H1 (cell line): Measurements from ENCODE around the gene DUSP10. TPM values are rescaled to one million over a fixed set of nuclear protein-coding genes. Genes with fewer than 3 reads are reported as not detected.

Experiments
- CTCF ChIA-PET: fragments of 300-600 bp; sonication (Branson Sonifier 250); formaldehyde crosslinking; loops from one replicate; lab custom pipeline; 2021; ENCODE audit not compliant: partially characterized antibody; lab: Charles Lee
- POLR2A ChIA-PET: fragments of 300-600 bp; sonication (Branson Sonifier 250); formaldehyde crosslinking; loops from one replicate; lab custom pipeline; 2021; ENCODE audit warnings: inconsistent platforms; ENCODE audit not compliant: partially characterized antibody; lab: Charles Lee
- DNase-seq, 2 experiments: peaks; one replicate each; pipeline versions ENCODE4 v3.0.0 to v3.0.0-alpha.2; 2010 to 2022; ENCODE audit warnings: low spot score in 2 of 2, low read depth in 1 of 2, mixed read lengths in 1 of 2
- FAIRE-seq: peaks from 2 replicates; lab custom pipeline; 2011; peaks lifted over from hg19 to GRCh38; lab: Jason Lieb, UNC
- H2AFZ ChIP-seq: 2 replicates; pipeline ENCODE4 v1.8.1; 2012; ENCODE audit warnings: low read length, inconsistent platforms
- H2AK5ac ChIP-seq: 2 replicates; pipeline ENCODE4 v1.6.1; 2013; ENCODE audit warnings: low read depth, low read length
- H2BK120ac ChIP-seq: replicated peaks from 2 replicates; pipeline ENCODE3; 2013; ENCODE audit warnings: low read depth, low read length, inconsistent platforms
- H2BK12ac ChIP-seq: 2 replicates; pipeline ENCODE4 v1.6.1; 2013; ENCODE audit warnings: low read depth, low read length
- H2BK15ac ChIP-seq: 2 replicates; pipeline ENCODE4 v1.6.1; 2013; ENCODE audit warnings: low read length
- H2BK20ac ChIP-seq: 2 replicates; pipeline ENCODE4 v1.6.1; 2013; ENCODE audit warnings: low read length
- H2BK5ac ChIP-seq: 2 replicates; pipeline ENCODE4 v1.6.1; 2013; ENCODE audit warnings: low read depth, low read length
- H3K14ac ChIP-seq: 2 replicates; pipeline ENCODE4 v1.6.1; 2013; ENCODE audit warnings: inconsistent platforms; ENCODE audit not compliant: insufficient read length
- H3K18ac ChIP-seq: 2 replicates; pipeline ENCODE4 v1.6.1; 2013; ENCODE audit warnings: low read length; ENCODE audit errors: extremely low read depth
- H3K23ac ChIP-seq: 2 replicates; pipeline ENCODE4 v1.6.1; 2013; ENCODE audit warnings: inconsistent platforms; ENCODE audit not compliant: insufficient read length
- H3K23me2 ChIP-seq: 2 replicates; pipeline ENCODE4 v1.6.1; 2013; ENCODE audit warnings: low read depth, low read length
- H3K27ac ChIP-seq: 2 replicates; pipeline ENCODE4 v1.6.1; 2011; ENCODE audit warnings: low read depth, low read length, inconsistent platforms
- H3K27me3 ChIP-seq, 4 experiments: replicated peaks in 1 of 4; 1 replicate in 1 of 4; 2 replicates in 3 of 4; pipeline versions ENCODE4 v1.6.1 to v1.8.1; 2011 to 2013; ENCODE audit warnings: low read length in 3 of 4, mild to moderate bottlenecking in 3 of 4, inconsistent platforms in 2 of 4, mixed read lengths in 2 of 4, moderate library complexity in 1 of 4; ENCODE audit not compliant: control insufficient read depth in 3 of 4, insufficient read depth in 3 of 4; ENCODE audit errors: extremely low read depth in 1 of 4
- H3K36me3 ChIP-seq, 4 experiments: 2 replicates each; pipeline versions ENCODE4 v1.6.1 to v1.8.1; 2011 to 2013; ENCODE audit warnings: mild to moderate bottlenecking in 4 of 4, low read length in 3 of 4, moderate library complexity in 2 of 4, control low read depth in 1 of 4, inconsistent platforms in 1 of 4; ENCODE audit not compliant: insufficient read depth in 4 of 4, control insufficient read depth in 2 of 4
- H3K4ac ChIP-seq: replicated peaks from 2 replicates; pipeline ENCODE3; 2013; ENCODE audit warnings: low read length, low read depth, mixed read lengths, inconsistent platforms; ENCODE audit not compliant: insufficient read length
- H3K4me1 ChIP-seq, 4 experiments: replicated peaks in 1 of 4; 1 replicate in 1 of 4; 2 replicates in 3 of 4; pipeline versions ENCODE4 v1.6.1 to v1.8.1; 2011 to 2013; ENCODE audit warnings: low read length in 3 of 4, inconsistent platforms in 2 of 4, mixed read lengths in 1 of 4; ENCODE audit not compliant: insufficient read depth in 4 of 4, control insufficient read depth in 3 of 4
- H3K4me2 ChIP-seq, 2 experiments: 2 replicates each; pipeline versions ENCODE4 v1.6.1 to v1.8.1; 2011 to 2013; ENCODE audit warnings: low read depth in 2 of 2, low read length in 2 of 2, control low read depth in 1 of 2, inconsistent platforms in 1 of 2, mild to moderate bottlenecking in 1 of 2; ENCODE audit not compliant: insufficient read depth in 1 of 2
- H3K4me3 ChIP-seq, 4 experiments: fragments of 200-600, 300-600 bp in 1 of 4; sonication (generic), shearing (Covaris generic), sonication (Bioruptor Twin) in 1 of 4; 2 replicates each; pipeline versions ENCODE4 v1.5.1 to v1.8.1; 2011 to 2016; ENCODE audit warnings: low read length in 4 of 4, low read depth in 3 of 4, control low read depth in 2 of 4, inconsistent platforms in 2 of 4, mild to moderate bottlenecking in 2 of 4, mixed read lengths in 1 of 4, moderate library complexity in 1 of 4; ENCODE audit not compliant: insufficient read depth in 2 of 4; ENCODE audit errors: extremely low read depth in 1 of 4
- H3K56ac ChIP-seq: replicated peaks from 2 replicates; pipeline ENCODE3; 2013; ENCODE audit warnings: low read depth, mild to moderate bottlenecking, mixed read lengths, low read length, inconsistent platforms; ENCODE audit not compliant: insufficient read length
- H3K79me1 ChIP-seq: 2 replicates; pipeline ENCODE4 v1.6.1; 2013; ENCODE audit warnings: low read depth, low read length, control low read depth
- H3K79me2 ChIP-seq, 2 experiments: 2 replicates each; pipeline versions ENCODE4 v1.6.1 to v1.8.1; 2012 to 2013; ENCODE audit warnings: low read length in 2 of 2, mild to moderate bottlenecking in 2 of 2, inconsistent platforms in 1 of 2; ENCODE audit not compliant: insufficient read depth in 2 of 2, control insufficient read depth in 1 of 2
- H3K9ac ChIP-seq, 4 experiments: replicated peaks in 1 of 4; 1 replicate in 1 of 4; 2 replicates in 3 of 4; pipeline versions ENCODE4 v1.6.1 to v1.8.1; 2011 to 2013; ENCODE audit warnings: low read depth in 3 of 4, low read length in 3 of 4, control low read depth in 2 of 4, mild to moderate bottlenecking in 2 of 4, moderate library complexity in 2 of 4, inconsistent platforms in 1 of 4; ENCODE audit errors: extremely low read depth in 1 of 4
- H3K9me3 ChIP-seq, 2 experiments: 2 replicates each; pipeline versions ENCODE4 v1.6.1 to v1.8.1; 2012 to 2013; ENCODE audit warnings: mild to moderate bottlenecking in 2 of 2, moderate library complexity in 2 of 2, control low read depth in 1 of 2, inconsistent platforms in 1 of 2, low read depth in 1 of 2, low read length in 1 of 2, mixed read lengths in 1 of 2; ENCODE audit not compliant: insufficient read depth in 2 of 2
- H4K20me1 ChIP-seq, 2 experiments: replicated peaks in 1 of 2; 2 replicates each; pipeline versions ENCODE3 to v1.8.1; 2011 to 2013; ENCODE audit warnings: inconsistent platforms in 2 of 2, low read length in 2 of 2, mild to moderate bottlenecking in 1 of 2; ENCODE audit not compliant: insufficient read depth in 2 of 2, control insufficient read depth in 1 of 2
- H4K5ac ChIP-seq: 2 replicates; pipeline ENCODE4 v1.6.1; 2013; ENCODE audit warnings: low read length, low read depth, mixed read lengths, inconsistent platforms; ENCODE audit not compliant: insufficient read length
- H4K8ac ChIP-seq: 2 replicates; pipeline ENCODE4 v1.8.0; 2013; ENCODE audit warnings: mild to moderate bottlenecking, moderate library complexity, low read length, inconsistent platforms; ENCODE audit not compliant: insufficient read depth; ENCODE audit errors: extremely low read depth
- H4K91ac ChIP-seq: replicated peaks from 2 replicates; pipeline ENCODE3; 2013; ENCODE audit warnings: low read length, mixed read lengths, inconsistent platforms; ENCODE audit not compliant: insufficient read length
- CBX5 ChIP-seq: fragments of 300-800, 300-1000 bp; sonication (generic); IDR thresholded peaks from 2 replicates; pipeline ENCODE4 v1.7.1; 2016; ENCODE audit warnings: antibody characterized with exemption, low read length, low read depth
- GTF2F1 ChIP-seq: IDR thresholded peaks from 2 replicates; pipeline ENCODE4 v1.6.1; 2012; ENCODE audit warnings: low read depth, low read length, improper control_type of control experiment, borderline replicate concordance
- HDAC2 ChIP-seq, 2 experiments: fragments of 300-600 bp in 1 of 2; sonication (generic) in 1 of 2; IDR thresholded peaks; 2 replicates each; pipeline ENCODE4 v1.6.1; 2011 to 2012; ENCODE audit warnings: low read depth in 2 of 2, low read length in 2 of 2, mild to moderate bottlenecking in 2 of 2, moderate library complexity in 2 of 2, borderline replicate concordance in 1 of 2, inconsistent platforms in 1 of 2
- NANOG ChIP-seq: IDR thresholded peaks from 2 replicates; pipeline ENCODE4 v1.6.1; 2011; ENCODE audit warnings: low read length, low read depth, mild to moderate bottlenecking, inconsistent platforms; ENCODE audit not compliant: insufficient read depth, poor library complexity, severe bottlenecking
- NRF1 ChIP-seq: IDR thresholded peaks from 2 replicates; pipeline ENCODE4 v1.6.1; 2011; ENCODE audit warnings: mild to moderate bottlenecking, low read depth, low read length, improper control_type of control experiment
- PHF8 ChIP-seq: fragments of 200-600 bp; sonication (generic); conservative IDR thresholded peaks from 2 replicates; pipeline ENCODE4 v1.7.1; 2012; ENCODE audit warnings: low read depth, mild to moderate bottlenecking, inconsistent platforms, low read length, moderate library complexity
- SIN3A ChIP-seq, 2 experiments: IDR thresholded peaks in 1 of 2; conservative IDR thresholded peaks in 1 of 2; 2 replicates each; pipeline ENCODE4 v1.6.1; 2011 to 2012; ENCODE audit warnings: low read length in 2 of 2, improper control_type of control experiment in 1 of 2, low read depth in 1 of 2, mild to moderate bottlenecking in 1 of 2
- SP1 ChIP-seq: IDR thresholded peaks from 2 replicates; pipeline ENCODE4 v1.6.1; 2011; ENCODE audit warnings: low read depth, low read length
- SUZ12 ChIP-seq: fragments of 200-600 bp; sonication (generic); IDR thresholded peaks from 2 replicates; pipeline ENCODE4 v1.6.1; 2012; ENCODE audit warnings: mild to moderate bottlenecking, inconsistent platforms, low read length, moderate library complexity, mixed read lengths
- YY1 ChIP-seq: IDR thresholded peaks from 2 replicates; pipeline ENCODE4 v1.6.1; 2011; ENCODE audit warnings: low read depth, mild to moderate bottlenecking, low read length
- ZNF274 ChIP-seq: IDR thresholded peaks from 2 replicates; pipeline ENCODE4 v1.7.0; 2012; ENCODE audit warnings: low read length, borderline replicate concordance; ENCODE audit errors: extremely low read depth
- WGBS, 2 experiments: shearing (Covaris generic) in 1 of 2; methylation state at CpG; one replicate each; pipeline versions ENCODE4 v1.1.6 to v1.1.7; 2013 to 2015; ENCODE audit warnings: low lambda C conversion rate in 2 of 2, mixed read lengths in 2 of 2, inconsistent platforms in 1 of 2, low coverage in 1 of 2, missing lambda C conversion rate in 1 of 2; ENCODE audit not compliant: insufficient replicate concordance in 2 of 2, insufficient coverage in 1 of 2, insufficient read length in 1 of 2; ENCODE audit errors: extremely low coverage in 1 of 2, missing lambda C conversion rate in 1 of 2; 5-methylcytosine and 5-hydroxymethylcytosine counted together
- polyA plus RNA-seq, 7 experiments: library from polyadenylated mRNA; depleted of rRNA in 3 of 7; stranded (reverse) in 5 of 7; unstranded in 2 of 7; fragments of >200 nt in 5 of 7; fragments of 200-250 nt in 2 of 7; gene quantifications; 1 replicate in 5 of 7; 2 replicates in 1 of 7; 4 replicates in 1 of 7; pipeline versions ENCODE4 v1.2.1 to v1.2.3, GENCODE V29; 2011 to 2013; ENCODE audit warnings: missing spikeins in 2 of 7, mixed read lengths in 2 of 7
- total RNA-seq: library from RNA; stranded (reverse); fragmentation: NEBNext Ultra II Directional; extraction: Animal tissue kit (Norgen Biotek cat#: 25700); gene quantifications from 2 replicates; pipeline ENCODE4 v1.2.1, GENCODE V29; 2021
- TF ChIP-seq, protein P1 (sequence below): IDR thresholded peaks from 2 replicates; pipeline ENCODE4 v1.6.1; 2011; ENCODE audit warnings: low read length, improper control_type of control experiment

Gene DUSP10
- total and polyA plus RNA-seq, 2 of the 8 experiments (the other 6 are each of a cell fraction or from before 2014, with no cell fraction given): 1.2 TPM

DNA sequence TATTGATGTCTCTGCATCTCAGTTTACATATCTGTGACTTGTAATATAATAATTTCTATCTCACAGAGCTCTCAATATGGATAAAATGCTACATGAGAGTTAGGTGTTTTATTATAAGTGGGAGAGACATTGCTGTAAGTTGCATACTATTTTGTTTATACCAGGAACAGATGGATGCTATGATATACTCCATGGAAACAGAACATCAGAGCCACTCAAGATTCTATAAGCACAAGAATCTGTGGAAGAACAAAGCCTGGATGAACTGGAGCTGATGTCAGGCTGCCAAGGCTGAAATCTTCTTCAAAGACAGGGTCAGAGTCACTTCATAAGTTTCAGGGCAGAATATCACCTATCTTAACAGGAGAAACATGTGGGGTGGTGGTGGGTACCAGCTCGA, 30.2 kb downstream of the DUSP10 start:
- DNase-seq (no peak), FAIRE-seq (no peak)
- H2AK5ac ChIP-seq: no peak overlapping the region
- H3K23ac ChIP-seq: no peak overlapping the region
- no peak overlapping the region for H2BK120ac ChIP-seq
- no peak overlapping the region for H2AFZ ChIP-seq
- no peak overlapping the region for H2BK20ac ChIP-seq
- no peak overlapping the region for H3K9ac ChIP-seq
- H3K27me3 ChIP-seq: peaks cover 5 to 11% (median 8%) of the 10 kb centered on the region in 4 experiments
- H3K23me2 ChIP-seq: no peaks in the 10 kb centered on the region
- H2BK5ac ChIP-seq: no peak overlapping the region
- no peak overlapping the region for H2BK15ac ChIP-seq
- no peak overlapping the region for H4K91ac ChIP-seq
- no peak overlapping the region for H3K4ac ChIP-seq
- no peaks in the 10 kb centered on the region for H3K36me3 ChIP-seq
- H2BK12ac ChIP-seq: no peak overlapping the region
- CTCF ChIA-PET: interaction anchor here (1.2 to 1.8 kb wide), 2 partner anchors 13 to 171 kb away, joined by 3 read pairs; no protein-coding TSS in a partner anchor
- H3K4me2 ChIP-seq: no peak overlapping the region
- no peak overlapping the region for H3K18ac ChIP-seq
- peaks cover 3 to 13% (median 11%) of the 10 kb centered on the region in 4 experiments; a peak in 5 of 7 replicates for H3K4me1 ChIP-seq
- no peak overlapping the region for H3K4me3 ChIP-seq
- no peak overlapping the region for H3K56ac ChIP-seq
- no peak overlapping the region for H4K5ac ChIP-seq
- no peak overlapping the region for H4K8ac ChIP-seq
- no peaks in the 10 kb centered on the region for H3K9me3 ChIP-seq
- H3K27ac ChIP-seq: no peak overlapping the region
- 100% methylated on average over 1 of the region's 1 CpG; no CpG with 5 or more reads in 1 of the 2 experiments for WGBS, 2 experiments
- H3K79me1 ChIP-seq: no peaks in the 10 kb centered on the region
- H3K79me2 ChIP-seq: no peaks in the 10 kb centered on the region
- H4K20me1 ChIP-seq: peaks cover 0 to 5% of the 10 kb centered on the region in 2 experiments
- POLR2A ChIA-PET: no interaction called here
- no peak overlapping the region for H3K14ac ChIP-seq
- TF ChIP-seq ZNF274 (no peak), HDAC2 (IDR thresholded peaks at IDR 0.05; ENCODE audit: borderline replicate concordance in 1 of 2, low read depth in 2 of 2, low read length in 2 of 2) (no peak), PHF8 (no peak), NRF1 (no peak), SUZ12 (no peak), SIN3A (conservative IDR thresholded peaks at IDR 0.05 in 1 of 2, IDR thresholded peaks at IDR 0.05 in 1 of 2; ENCODE audit: low read depth in 1 of 2, low read length in 2 of 2) (no peak), CBX5 (no peak), YY1 (no peak), SP1 (no peak), GTF2F1 (no peak), NANOG (no peak)
- TF ChIP-seq, protein P1, sequence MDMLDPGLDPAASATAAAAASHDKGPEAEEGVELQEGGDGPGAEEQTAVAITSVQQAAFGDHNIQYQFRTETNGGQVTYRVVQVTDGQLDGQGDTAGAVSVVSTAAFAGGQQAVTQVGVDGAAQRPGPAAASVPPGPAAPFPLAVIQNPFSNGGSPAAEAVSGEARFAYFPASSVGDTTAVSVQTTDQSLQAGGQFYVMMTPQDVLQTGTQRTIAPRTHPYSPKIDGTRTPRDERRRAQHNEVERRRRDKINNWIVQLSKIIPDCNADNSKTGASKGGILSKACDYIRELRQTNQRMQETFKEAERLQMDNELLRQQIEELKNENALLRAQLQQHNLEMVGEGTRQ: no peak
